Liver (tissue), 3 donors: ENCODE measurements around the gene ITGA5.

Experiments
- ATF3 ChIP-seq: IDR thresholded peaks from 2 replicates; pipeline ENCODE4 v1.6.1; 2016; ENCODE audit warnings: antibody characterized with exemption
- CTCF ChIP-seq: fragments of 150-350 bp; IDR thresholded peaks from 2 replicates; pipeline ENCODE4 v1.5.1; 2017; ENCODE audit warnings: improper control_type of control experiment, low read depth, low read length; ENCODE audit not compliant: missing input control
- EGR1 ChIP-seq, 2 donors: IDR thresholded peaks; 2 replicates each; pipeline ENCODE4 v1.6.1; 2016 to 2018; ENCODE audit warnings: antibody characterized with exemption in 2 of 2, low read depth in 2 of 2
- FOXA1 ChIP-seq: IDR thresholded peaks from 2 replicates; pipeline ENCODE4 v1.6.1; 2016; ENCODE audit warnings: antibody characterized with exemption
- GABPA ChIP-seq, 2 donors: IDR thresholded peaks in 1 of 2; conservative IDR thresholded peaks in 1 of 2; 2 replicates each; pipeline ENCODE4 v1.6.1; 2016; ENCODE audit warnings: antibody characterized with exemption in 2 of 2, mild to moderate bottlenecking in 1 of 2, moderate library complexity in 1 of 2
- JUND ChIP-seq, 2 donors: IDR thresholded peaks; 2 replicates each; pipeline ENCODE4 v1.6.1; 2016; ENCODE audit warnings: antibody characterized with exemption in 2 of 2
- MAX ChIP-seq: IDR thresholded peaks from 2 replicates; pipeline ENCODE4 v1.6.1; 2016; ENCODE audit warnings: antibody characterized with exemption
- RAD21 ChIP-seq, 2 donors: IDR thresholded peaks; 2 replicates each; pipeline ENCODE4 v1.6.1; 2016; ENCODE audit warnings: antibody characterized with exemption in 2 of 2, mild to moderate bottlenecking in 2 of 2
- REST ChIP-seq: IDR thresholded peaks from 2 replicates; pipeline ENCODE4 v1.6.1; 2016; ENCODE audit warnings: antibody characterized with exemption, mild to moderate bottlenecking
- RXRA ChIP-seq, 2 donors: IDR thresholded peaks; 2 replicates each; pipeline ENCODE4 v1.6.1; 2017 to 2018; ENCODE audit warnings: antibody characterized with exemption in 2 of 2, mild to moderate bottlenecking in 1 of 2
- SP1 ChIP-seq: IDR thresholded peaks from 2 replicates; pipeline ENCODE4 v1.6.1; 2018; ENCODE audit warnings: antibody characterized with exemption, mild to moderate bottlenecking
- TAF1 ChIP-seq: conservative IDR thresholded peaks from 2 replicates; pipeline ENCODE4 v1.6.1; 2016; ENCODE audit warnings: antibody characterized with exemption, mild to moderate bottlenecking
- YY1 ChIP-seq: IDR thresholded peaks from 2 replicates; pipeline ENCODE4 v1.6.1; 2016; ENCODE audit warnings: antibody characterized with exemption, mild to moderate bottlenecking
- ZBTB33 ChIP-seq: IDR thresholded peaks from 2 replicates; pipeline ENCODE4 v1.6.1; 2016; ENCODE audit warnings: antibody characterized with exemption
- donor health status: healthy.
- donor health status: healthy.

GRCh38 chr12:54427106-54427505 lies 8.0 kb upstream of the ITGA5 start:
- TF ChIP-seq TAF1 (no peak), CTCF (no peak), EGR1 (IDR thresholded peaks at IDR 0.05; ENCODE audit: low read depth in 2 of 2) (no peak), SP1 (no peak), RXRA (IDR thresholded peaks at IDR 0.05) (no peak), JUND (IDR thresholded peaks at IDR 0.05) (no peak), RAD21 (IDR thresholded peaks at IDR 0.05) (no peak), MAX (no peak), ZBTB33 (no peak), FOXA1 (no peak), GABPA (IDR thresholded peaks at IDR 0.05 in 1 of 2, conservative IDR thresholded peaks at IDR 0.05 in 1 of 2) (no peak), YY1 (no peak), ATF3 (no peak), REST (no peak)
